ENCODE results near the gene PRRT4. TPM values are rescaled to one million over a fixed set of nuclear protein-coding genes. Genes with fewer than 3 reads are reported as not detected.

PRRT4 gene
- polyA plus RNA-seq, 1 donor (not counting 4 experiments of a cell fraction or from before 2014, with no cell fraction given): 0.12 TPM

GRCh38 chr7:128303133-128303532, 58.4 kb downstream of the PRRT4 start:
- Histone ChIP-seq H2AFZ (ENCODE audit: control insufficient read depth, low read length) (no peak overlapping the region), H3K4me3 (ENCODE audit: control insufficient read depth in 2 of 3, extremely low read depth in 1 of 3, insufficient read depth in 2 of 3, low read depth in 1 of 3, low read length in 3 of 3) (no peak overlapping the region), H3K9ac (ENCODE audit: control insufficient read depth, extremely low read depth, insufficient read depth, low read length) (no peak overlapping the region), H3K4me2 (ENCODE audit: control insufficient read depth, extremely low read depth, insufficient read depth, low read depth, low read length) (no peak overlapping the region), H3K27ac (ENCODE audit: control insufficient read depth, insufficient read depth, low read length) (no peak overlapping the region), H3K79me2 (ENCODE audit: control insufficient read depth, insufficient read depth, low read length) (no peaks in the 10 kb centered on the region), H3K9me3 (ENCODE audit: control insufficient read depth, low read depth, low read length) (no peaks in the 10 kb centered on the region), H4K20me1 (ENCODE audit: control insufficient read depth, extremely low read depth, insufficient read depth, low read length) (no peaks in the 10 kb centered on the region), H3K36me3 (ENCODE audit: control insufficient read depth in 2 of 2, extremely low read depth in 1 of 2, insufficient read depth in 2 of 2, low read length in 2 of 2) (peaks cover 16 to 22% of the 10 kb centered on the region in 2 experiments), H3K4me1 (ENCODE audit: control insufficient read depth, extremely low read depth, insufficient read depth, low read length) (no peaks in the 10 kb centered on the region), H3K27me3 (ENCODE audit: control insufficient read depth, extremely low read depth, insufficient read depth, low read length) (no peaks in the 10 kb centered on the region), H3K9me1 (ENCODE audit: control insufficient read depth, extremely low read depth, insufficient read depth, low read length) (no peaks in the 10 kb centered on the region)
- TF ChIP-seq CTCF (optimal IDR thresholded peaks at IDR 0.05 in 1 of 3, IDR thresholded peaks at IDR 0.05 in 1 of 3, conservative IDR thresholded peaks at IDR 0.05 in 1 of 3; ENCODE audit: extremely low read depth in 1 of 3, insufficient read depth in 2 of 3, low read length in 3 of 3): no peak
- TF ChIP-seq EZH2 (IDR thresholded peaks at IDR 0.05; ENCODE audit: low read length): no peak
- no peak for FAIRE-seq
- dilution Hi-C loops (cut with MboI; ENCODE audit: extremely low pct_ligation_motif_present, low sequenced_read_pairs): no loop called here
- no peak for DNase-seq (ENCODE audit: low read depth, low spot score)

- no peaks in the 10 kb centered on the region for H3K4me1 ChIP-seq (ENCODE audit: control insufficient read depth, extremely low read depth, insufficient read depth, low read length)
- H3K4me2 ChIP-seq (ENCODE audit: control insufficient read depth, extremely low read depth, insufficient read depth, low read depth, low read length): no peak overlapping the region
- H3K27me3 ChIP-seq (ENCODE audit: control insufficient read depth, extremely low read depth, insufficient read depth, low read length): no peaks in the 10 kb centered on the region
- H3K9me3 ChIP-seq (ENCODE audit: control insufficient read depth, low read depth, low read length): no peaks in the 10 kb centered on the region
- H4K20me1 ChIP-seq (ENCODE audit: control insufficient read depth, extremely low read depth, insufficient read depth, low read length): no peaks in the 10 kb centered on the region
- H2AFZ ChIP-seq (ENCODE audit: control insufficient read depth, low read length): no peak overlapping the region
- dilution Hi-C loops (cut with MboI; ENCODE audit: extremely low pct_ligation_motif_present, low sequenced_read_pairs): no loop called here
- no peaks in the 10 kb centered on the region for H3K79me2 ChIP-seq (ENCODE audit: control insufficient read depth, insufficient read depth, low read length)
- DNase-seq (ENCODE audit: low read depth, low spot score) (no peak), FAIRE-seq (no peak)
- TF ChIP-seq CTCF (optimal IDR thresholded peaks at IDR 0.05 in 1 of 3, IDR thresholded peaks at IDR 0.05 in 1 of 3, conservative IDR thresholded peaks at IDR 0.05 in 1 of 3; ENCODE audit: extremely low read depth in 1 of 3, insufficient read depth in 2 of 3, low read length in 3 of 3): no peak
- TF ChIP-seq EZH2 (IDR thresholded peaks at IDR 0.05; ENCODE audit: low read length): no peak
- no peak overlapping the region for H3K27ac ChIP-seq (ENCODE audit: control insufficient read depth, insufficient read depth, low read length)
- H3K9me1 ChIP-seq (ENCODE audit: control insufficient read depth, extremely low read depth, insufficient read depth, low read length): no peaks in the 10 kb centered on the region
- no peak overlapping the region for H3K9ac ChIP-seq (ENCODE audit: control insufficient read depth, extremely low read depth, insufficient read depth, low read length)
- no peak overlapping the region for H3K4me3 ChIP-seq (ENCODE audit: control insufficient read depth in 2 of 3, extremely low read depth in 1 of 3, insufficient read depth in 2 of 3, low read depth in 1 of 3, low read length in 3 of 3)
- H3K36me3 ChIP-seq (ENCODE audit: control insufficient read depth in 2 of 2, extremely low read depth in 1 of 2, insufficient read depth in 2 of 2, low read length in 2 of 2): peaks cover 13 to 14% of the 10 kb centered on the region in 2 experiments
Observed at GRCh38 chr7:128302139-128302538, 59.4 kb downstream of the PRRT4 start.

Small RNAs within 50 kb of the gene (small RNA-seq; reads per million reads assigned to genes)
- 0 to 1.3 (median 0) reads per million in 3 experiments for gene RNU7-27P (ENCODE audit: insufficient read length in 3 of 3, low read depth in 3 of 3, low replicate concordance in 1 of 3)

Other genes starting within 250 kb of the PRRT4 start
- 0.10 to 0.50 TPM in 2 of 3 replicates, not detected in the other for gene LEP, start 120.4 kb downstream of the PRRT4 start, polyA plus RNA-seq
- 16.7 to 36.4 TPM (median 30.4 TPM) in 3 replicates for gene RBM28, start 17.8 kb downstream of the PRRT4 start, polyA plus RNA-seq
- 50.0 to 62.5 TPM (median 56.2 TPM) in 3 replicates for gene IMPDH1, start 48.3 kb upstream of the PRRT4 start, polyA plus RNA-seq
- gene HILPDA, start 94.2 kb upstream of the PRRT4 start, polyA plus RNA-seq: 12.8 to 41.6 TPM (median 17.9 TPM) in 3 replicates
- gene METTL2B, start 115.1 kb upstream of the PRRT4 start, polyA plus RNA-seq: 20.9 to 30.7 TPM (median 23.7 TPM) in 3 replicates